Lung (tissue), 12 donors: ENCODE measurements around the gene PRSS21. TPM values are rescaled to one million over a fixed set of nuclear protein-coding genes. Genes with fewer than 3 reads are reported as not detected.

Source experiments
- ATAC-seq: fragments of 200-7000 bp; cut with Tn5 transposase; one replicate; pipeline ENCODE4 v1.9.1; 2020; ENCODE audit warnings: moderate number of reproducible peaks; ENCODE audit not compliant: insufficient read depth, low FRiP score
- DNase-seq, 3 donors: peaks; one replicate each; pipeline ENCODE4 v3.0.0-alpha.2; 2013 to 2017
- H3K27ac ChIP-seq, 2 donors: one replicate each; pipeline ENCODE4 v1.5.1; 2013; ENCODE audit warnings: mild to moderate bottlenecking in 2 of 2, moderate library complexity in 2 of 2, control low read depth in 1 of 2, inconsistent platforms in 1 of 2, low read depth in 1 of 2, low read length in 1 of 2
- H3K27me3 ChIP-seq, 3 donors: one replicate each; pipeline ENCODE4 v1.5.1; 2013; ENCODE audit warnings: low read length in 2 of 3; ENCODE audit not compliant: control insufficient read depth in 3 of 3, insufficient read depth in 3 of 3
- H3K36me3 ChIP-seq, 4 donors: one replicate each; pipeline ENCODE4 v1.5.1; 2013; ENCODE audit warnings: low read length in 4 of 4, mild to moderate bottlenecking in 1 of 4, moderate library complexity in 1 of 4; ENCODE audit not compliant: control insufficient read depth in 4 of 4, insufficient read depth in 4 of 4
- H3K4me1 ChIP-seq, 5 donors: one replicate each; pipeline ENCODE4 v1.5.1; 2013; ENCODE audit warnings: low read length in 5 of 5, mild to moderate bottlenecking in 2 of 5, moderate library complexity in 1 of 5; ENCODE audit not compliant: control insufficient read depth in 5 of 5, insufficient read depth in 5 of 5
- H3K4me3 ChIP-seq: one replicate; pipeline ENCODE4 v1.5.1; 2013; ENCODE audit warnings: mild to moderate bottlenecking, control low read depth, moderate library complexity
- H3K9ac ChIP-seq, 2 donors: one replicate each; pipeline ENCODE4 v1.5.1; 2013; ENCODE audit warnings: low read length in 2 of 2, control low read depth in 1 of 2; ENCODE audit not compliant: insufficient read depth in 1 of 2
- H3K9me3 ChIP-seq, 4 donors: one replicate each; pipeline ENCODE4 v1.5.1; 2013; ENCODE audit warnings: low read length in 3 of 4, mild to moderate bottlenecking in 1 of 4, moderate library complexity in 1 of 4; ENCODE audit not compliant: control insufficient read depth in 4 of 4, insufficient read depth in 3 of 4
- CTCF ChIP-seq: IDR thresholded peaks from 2 replicates; pipeline ENCODE4 v1.5.1; 2012; ENCODE audit warnings: mild to moderate bottlenecking; ENCODE audit errors: control extremely low read depth, extremely low read depth
- WGBS, 2 donors: extraction: QIAGEN DNeasy Blood & Tissue Kit; methylation state at CpG; one replicate each; pipeline ENCODE4 v1.1.7; 2013; 5-methylcytosine and 5-hydroxymethylcytosine counted together
- polyA plus RNA-seq, 2 donors: library from polyadenylated mRNA; stranded (reverse); fragments of 200-250 nt; gene quantifications; one replicate each; pipeline ENCODE4 v1.2.1, GENCODE V29; 2013
- total RNA-seq, 2 donors: library from RNA; depleted of rRNA in 1 of 2; stranded (reverse); fragments of >200 nt in 1 of 2; gene quantifications; one replicate each; pipeline ENCODE4 v1.2.1, GENCODE V29; 2014 to 2021
- donor health status: control.
- donor health status: control.
- donor health status: Bipolar disorder and iron deficiency.
- donor health status: healthy.
- donor health status: DM: yes; HTN: yes; CAD: no.

Gene PRSS21
- total and polyA plus RNA-seq, 4 donors, result 0.77 to 7.9 (median 4.2) TPM; not detected in 1

DNA sequence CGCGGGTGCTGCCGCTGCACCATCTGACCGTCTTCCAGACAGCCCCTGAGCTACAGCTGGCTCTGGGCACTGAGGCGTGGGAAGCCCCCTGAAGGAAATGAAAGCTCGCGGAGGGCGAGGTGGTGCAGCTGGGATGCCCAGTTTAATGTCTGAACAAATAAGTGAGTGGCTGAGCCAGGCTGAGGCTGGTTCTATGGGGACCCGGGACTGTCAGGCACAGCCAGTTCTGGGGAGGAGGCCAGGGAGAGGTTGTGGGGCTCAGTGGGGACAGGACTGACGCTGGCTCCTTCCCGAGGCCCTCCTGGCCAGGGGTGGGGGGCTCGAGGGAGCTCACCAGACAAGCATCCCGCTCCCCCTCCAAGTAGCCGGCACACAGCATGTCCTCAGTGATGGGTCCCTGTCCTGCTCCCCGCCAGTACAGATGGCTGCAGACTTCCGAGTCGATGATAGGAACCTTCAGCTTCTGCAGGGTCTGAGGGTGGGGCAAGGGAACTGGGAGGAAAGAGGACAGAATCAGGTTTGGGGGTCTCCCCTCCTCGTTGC lies 36.6 kb downstream of the PRSS21 start:
- Histone ChIP-seq H3K4me1 (no peaks in the 10 kb centered on the region), H3K9me3 (peaks cover 0 to 4% (median 0%) of the 10 kb centered on the region in 4 donors), H3K27ac (no peak overlapping the region), H3K9ac (no peak overlapping the region), H3K4me3 (no peak overlapping the region), H3K36me3 (peaks cover 0 to 2% (median 0%) of the 10 kb centered on the region in 4 donors), H3K27me3 (peaks cover 0 to 5% (median 5%) of the 10 kb centered on the region in 3 donors)
- 83 to 89% methylated on average over 18 of the region's 18 CpGs for WGBS, 2 donors
- no peak for ATAC-seq
- TF ChIP-seq CTCF, result no peak
- no peak for DNase-seq

GRCh38 chr16:2854700-2855309 lies 37.8 kb downstream of the PRSS21 start:
- ATAC-seq (no peak), DNase-seq (no peak)
- no peaks in the 10 kb centered on the region for H3K4me1 ChIP-seq
- H3K9me3 ChIP-seq, result peaks cover 0 to 3% (median 0%) of the 10 kb centered on the region in 4 donors
- no peak for TF ChIP-seq CTCF
- H3K9ac ChIP-seq, result no peak overlapping the region
- 56 to 71% methylated on average over 5 of the region's 5 CpGs for WGBS, 2 donors
- no peak overlapping the region for H3K27ac ChIP-seq
- H3K27me3 ChIP-seq, result peaks cover 0 to 7% (median 5%) of the 10 kb centered on the region in 3 donors
- no peak overlapping the region for H3K4me3 ChIP-seq
- peaks cover 0 to 2% (median 0%) of the 10 kb centered on the region in 4 donors for H3K36me3 ChIP-seq

DNA sequence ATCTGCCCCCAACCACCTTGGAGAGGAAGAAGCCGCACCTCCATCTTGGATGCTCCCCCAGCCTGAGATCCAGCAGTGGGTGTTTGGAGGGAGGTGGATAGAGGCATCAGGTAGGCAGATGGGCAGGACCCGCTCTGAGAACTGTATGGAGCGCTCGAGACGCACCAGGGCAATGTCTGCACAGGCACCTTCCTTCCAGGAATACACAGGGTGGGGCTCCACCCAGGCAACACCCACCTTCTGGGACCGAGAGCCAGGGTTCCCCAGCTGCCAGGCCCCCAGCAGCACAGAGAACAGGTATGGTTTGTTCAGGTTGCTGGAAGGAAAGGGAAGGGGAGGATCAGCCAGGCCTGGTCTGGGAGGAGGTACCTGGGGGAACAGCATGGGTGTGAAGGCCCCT lies 38.5 kb downstream of the PRSS21 start:
- Histone ChIP-seq H3K9ac (no peak overlapping the region), H3K36me3 (peaks cover 0 to 2% (median 0%) of the 10 kb centered on the region in 4 donors), H3K9me3 (peaks cover 0 to 7% (median 0%) of the 10 kb centered on the region in 4 donors), H3K27ac (no peak overlapping the region), H3K4me3 (no peak overlapping the region), H3K27me3 (peaks cover 0 to 7% (median 5%) of the 10 kb centered on the region in 3 donors), H3K4me1 (no peaks in the 10 kb centered on the region)
- WGBS, 2 donors, result 93% methylated on average over 6 of the region's 6 CpGs
- no peak for DNase-seq
- no peak for TF ChIP-seq CTCF
- no peak for ATAC-seq
